ENCODE measurements around the gene NCL.
"Not testable (repeated sequence)": the region's sequence is repeated elsewhere in the genome, so short reads cannot be mapped to it uniquely, and the experiment has no call there.

Gene NCL

DNA sequence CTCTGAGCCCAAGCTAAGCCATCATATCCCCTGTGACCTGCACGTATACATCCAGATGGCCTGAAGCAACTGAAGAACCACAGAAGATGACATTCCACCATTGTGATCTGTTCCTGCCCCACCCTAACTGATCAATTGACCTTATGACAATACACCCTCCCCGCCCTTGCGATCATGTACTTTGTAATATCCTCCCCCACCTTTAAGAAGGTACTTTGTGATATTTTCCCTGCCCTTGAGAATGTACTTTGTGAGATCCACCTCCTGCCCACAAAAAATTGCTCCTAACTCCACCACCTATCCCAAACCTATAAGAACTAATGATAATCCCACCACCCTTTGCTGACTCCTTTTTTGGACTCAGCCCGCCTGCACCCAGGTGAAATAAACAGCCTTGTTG is 33.8 kb downstream of the NCL start:
- not testable (repeated sequence) for DNase-seq (ENCODE audit: low spot score)

DNA sequence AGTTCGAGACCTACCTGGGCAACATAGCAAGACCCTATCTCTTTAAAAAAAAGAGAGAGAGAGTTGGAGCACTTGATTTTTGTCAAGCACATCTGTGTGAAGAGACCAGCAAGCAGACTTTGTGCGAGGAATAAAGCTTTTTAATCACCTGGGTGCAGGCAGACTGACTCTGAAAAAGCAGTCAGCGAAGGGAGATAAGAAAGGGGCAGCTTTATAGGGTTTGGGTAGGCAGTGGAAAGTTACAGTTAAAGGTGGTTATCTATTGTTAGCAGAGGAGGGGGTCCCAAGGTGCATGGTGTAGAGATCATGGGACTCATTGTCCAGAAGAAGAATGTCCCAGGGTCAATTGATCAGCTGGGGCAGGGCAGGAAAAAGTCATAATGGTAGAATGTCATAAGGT is 34.4 kb downstream of the NCL start:
- no peak for DNase-seq (ENCODE audit: low spot score)

DNA sequence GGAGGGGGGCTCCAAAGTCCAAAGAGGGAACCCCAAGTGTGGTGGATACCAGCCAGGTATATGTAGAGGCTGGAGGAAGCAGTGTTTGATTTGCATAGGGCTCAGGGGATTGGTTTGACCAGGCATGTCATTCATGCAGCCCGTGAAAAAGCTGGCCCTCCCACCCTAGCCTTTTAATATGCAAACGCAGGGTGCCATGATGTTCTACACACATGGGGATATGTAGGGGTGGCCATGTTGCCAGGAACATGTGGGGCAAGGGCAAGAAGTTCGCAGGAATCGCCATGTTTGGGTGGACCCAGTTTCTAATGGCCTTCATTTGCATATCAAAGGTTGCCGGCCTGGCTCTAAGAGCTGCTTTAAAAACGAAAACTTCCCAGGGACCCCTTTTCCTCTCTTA is 35.1 kb downstream of the NCL start:
- no peak for DNase-seq (ENCODE audit: low spot score)

DNA sequence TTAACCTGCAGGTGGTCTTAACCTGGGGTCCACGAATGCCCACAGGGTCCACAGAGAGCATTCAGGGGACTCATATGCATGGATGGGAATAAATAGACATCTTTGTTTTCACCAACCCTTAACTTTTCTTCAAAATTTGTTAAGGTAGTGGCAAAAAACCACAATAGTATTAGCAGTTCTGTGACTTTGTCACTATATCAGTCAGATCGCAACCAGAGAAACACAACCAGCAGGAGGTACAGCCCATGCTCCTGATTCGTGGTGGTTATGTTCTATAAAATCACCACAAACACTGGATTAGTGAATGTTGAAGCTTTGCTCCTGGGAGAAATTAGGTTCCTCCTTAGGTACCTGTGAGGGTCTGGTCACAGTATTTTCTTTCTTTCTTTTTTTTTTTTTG is 37.2 kb downstream of the NCL start:
- DNase-seq (ENCODE audit: low spot score), result no peak

DNA sequence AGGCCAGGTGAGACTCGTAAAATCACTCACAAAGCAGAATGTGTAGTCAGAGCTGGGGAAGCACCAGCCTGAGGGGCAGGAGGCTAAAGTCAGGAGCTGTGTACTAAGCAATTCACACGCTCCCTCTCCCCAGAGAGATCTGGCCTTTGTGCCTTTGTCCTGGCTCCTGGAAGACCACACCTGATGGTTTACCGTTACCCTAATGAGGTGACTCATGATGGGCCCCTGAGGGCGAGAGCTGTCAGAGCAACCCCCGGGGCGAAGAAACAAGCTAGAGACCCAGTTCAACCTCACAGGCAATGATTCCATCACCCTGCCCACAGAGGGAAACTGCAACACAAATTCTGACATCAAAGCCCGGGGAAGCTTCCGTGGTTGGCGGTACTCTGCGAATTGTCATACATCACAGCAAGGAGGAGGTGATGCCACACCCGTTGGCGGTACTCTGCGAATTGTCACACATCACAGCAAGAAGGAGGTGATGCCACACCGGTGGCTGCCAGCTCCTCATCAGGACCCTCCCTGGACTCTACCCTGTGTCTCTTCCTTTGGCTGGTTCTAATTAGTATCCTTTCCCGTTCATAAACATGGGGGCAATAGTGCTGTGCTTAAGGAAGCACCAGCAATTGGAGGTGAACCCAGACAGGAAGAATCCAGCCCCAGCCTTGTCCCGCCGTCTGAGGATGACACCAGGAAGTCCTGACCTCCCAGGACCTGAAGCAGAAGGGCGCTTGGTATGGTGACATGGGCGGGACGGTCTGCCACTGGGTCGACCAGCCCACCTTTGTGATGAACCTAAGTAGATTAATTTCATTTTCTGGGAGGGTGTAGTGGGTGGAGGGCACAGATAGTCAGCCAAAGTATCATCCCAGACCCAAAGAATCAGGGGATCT is 38.2 kb downstream of the NCL start:
- no peak for DNase-seq (ENCODE audit: low spot score)

DNA sequence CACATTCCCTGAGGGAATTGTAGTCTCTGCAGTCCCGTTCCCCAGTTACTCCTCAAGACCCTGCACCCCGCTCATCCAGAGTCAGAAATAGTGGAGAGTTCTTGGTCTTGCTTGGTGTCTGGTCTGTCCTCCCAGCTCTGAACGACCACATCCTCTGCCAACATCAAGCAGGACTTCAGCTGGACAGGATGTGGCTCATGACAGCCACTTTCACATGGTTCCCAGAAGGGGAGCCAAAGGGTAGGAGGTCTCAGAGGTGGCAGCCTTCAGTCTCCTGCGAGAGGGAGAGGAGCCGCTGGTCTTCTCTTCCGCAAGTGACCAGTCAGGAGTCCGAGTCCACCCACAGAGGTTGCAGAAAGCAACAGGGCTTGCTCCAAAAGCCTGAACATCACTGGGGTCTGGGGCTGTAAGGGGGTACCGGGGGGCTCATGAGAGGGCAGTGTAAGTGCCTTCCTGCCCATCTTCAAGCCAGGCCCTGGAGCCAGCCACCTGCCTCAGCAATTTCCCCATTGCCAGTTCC is 38.9 kb downstream of the NCL start:
- DNase-seq (ENCODE audit: low spot score), result no peak

DNA sequence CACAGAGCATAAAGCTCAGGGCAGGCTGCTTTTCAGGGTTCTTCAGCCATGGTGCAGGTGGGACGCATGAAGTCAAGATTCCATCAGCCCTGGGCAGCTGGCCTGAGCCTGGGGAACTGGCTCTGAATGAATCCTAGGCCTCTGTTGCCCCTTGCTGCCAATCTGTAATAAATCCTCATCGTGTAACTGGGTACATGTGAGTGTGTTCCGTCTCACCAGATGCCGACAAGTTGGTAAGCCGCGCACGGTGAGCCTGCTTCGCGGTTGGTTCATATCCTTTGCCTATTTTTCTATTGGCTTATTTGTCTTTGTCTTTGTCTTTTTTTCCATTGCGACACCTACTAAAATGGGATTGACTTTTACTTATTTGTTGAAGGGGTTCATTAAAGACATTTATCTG is 41.1 kb downstream of the NCL start:
- no peak for DNase-seq (ENCODE audit: low spot score)

DNA sequence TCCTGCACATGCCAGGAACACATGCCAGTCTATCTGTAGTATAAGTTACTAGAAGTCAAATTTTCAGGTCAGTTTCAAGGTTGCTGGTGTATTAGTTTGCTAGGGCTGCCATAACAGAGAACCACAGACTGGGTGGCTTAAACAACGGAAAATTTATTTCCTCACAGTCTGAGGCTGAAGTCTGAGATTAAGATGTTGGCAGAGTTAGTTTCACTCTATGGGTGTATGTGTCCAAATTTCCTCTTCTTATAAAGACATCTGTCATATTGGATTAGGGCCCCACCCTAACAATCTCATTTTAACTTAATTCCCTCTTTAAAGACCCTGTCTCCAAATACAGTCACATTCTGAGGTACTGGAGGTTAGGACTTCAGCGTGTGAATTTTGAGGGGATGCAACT is 42.2 kb downstream of the NCL start:
- DNase-seq (ENCODE audit: low spot score), result no peak

DNA sequence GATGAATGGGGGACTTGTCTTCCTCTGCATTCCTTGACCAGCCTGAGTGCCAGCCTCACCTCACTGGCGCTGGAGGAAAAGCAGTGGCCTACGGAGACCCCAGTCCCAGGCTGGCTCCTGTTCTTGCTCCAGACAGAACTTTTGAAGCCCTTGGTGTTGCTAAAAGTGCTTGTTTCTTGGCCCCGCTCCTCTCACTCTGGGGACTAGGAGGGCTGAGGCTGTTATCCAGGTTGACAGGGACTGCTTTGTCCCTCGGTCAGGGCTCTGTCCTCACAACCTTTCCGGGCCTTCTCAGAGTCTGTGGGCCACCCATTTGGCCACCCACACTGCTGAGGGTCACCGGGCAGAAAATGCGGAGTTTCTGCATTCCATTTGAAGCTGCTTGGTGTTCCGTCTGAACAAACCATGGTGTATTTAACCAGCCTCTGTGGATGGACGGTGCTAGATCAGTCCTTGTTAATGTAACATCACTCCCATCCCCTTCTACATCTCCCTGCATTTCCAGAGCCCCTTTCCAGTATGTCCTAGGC is 43.2 kb downstream of the NCL start:
- DNase-seq (ENCODE audit: low spot score), result no peak

DNA sequence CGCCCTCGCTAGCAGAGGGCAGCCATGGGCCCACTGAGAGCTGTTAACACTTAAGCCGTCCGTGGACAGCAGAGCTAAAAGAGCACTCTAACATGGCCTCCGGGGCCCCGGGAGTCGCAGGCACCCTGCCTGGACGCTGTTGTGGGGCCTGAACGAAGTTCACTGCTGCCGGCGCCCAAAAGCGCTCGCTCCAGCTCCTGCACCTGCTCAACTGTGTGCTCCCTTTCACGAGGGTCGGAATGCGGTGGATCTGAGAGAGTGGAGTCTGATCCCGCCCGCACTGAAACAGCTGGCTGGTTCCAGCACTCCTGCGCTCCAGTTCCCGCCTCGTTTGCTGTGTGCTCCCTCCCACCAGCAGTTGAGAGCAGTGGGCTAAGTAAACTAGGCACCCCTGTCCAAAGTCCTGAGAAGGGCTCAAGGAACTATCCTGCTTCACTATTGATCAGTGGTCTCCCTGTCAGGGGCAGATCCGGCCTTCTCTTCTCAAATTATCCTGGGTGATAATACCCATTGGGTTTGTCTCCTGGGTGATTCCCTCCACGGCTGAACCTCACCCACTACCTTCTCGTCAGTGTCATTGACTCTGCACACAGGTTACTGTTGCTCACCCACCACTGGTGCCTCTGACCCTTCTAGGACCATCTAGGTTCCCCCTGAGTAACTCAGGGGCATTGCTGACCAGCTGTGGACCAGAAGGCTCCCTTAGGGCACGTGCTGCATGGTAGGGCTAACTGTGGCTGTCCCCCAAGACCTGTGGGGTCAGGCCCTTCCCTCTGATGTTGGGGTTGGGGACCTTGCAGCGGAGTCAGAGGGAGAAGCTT is 45.3 kb downstream of the NCL start:
- no peak for DNase-seq (ENCODE audit: low spot score)

DNA sequence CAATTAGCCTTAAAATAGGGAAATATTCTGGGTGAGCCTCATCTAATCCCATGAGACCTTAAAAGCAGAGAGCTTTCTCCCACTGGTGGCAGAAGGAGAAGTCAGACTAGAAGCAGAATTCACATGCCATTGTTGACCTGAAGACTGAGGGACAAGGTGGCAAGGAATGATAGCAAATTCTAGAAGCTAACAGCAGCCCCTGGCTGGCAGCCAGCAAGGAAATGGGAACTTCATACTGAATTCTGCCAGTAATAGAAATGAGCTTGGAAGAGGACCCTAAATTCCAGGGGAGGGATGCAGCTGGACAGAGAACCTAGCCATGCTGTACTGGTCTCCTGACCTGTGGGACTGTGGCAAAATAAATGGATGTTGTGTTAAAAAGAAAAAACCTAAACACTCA is 49.3 kb downstream of the NCL start:
- DNase-seq (ENCODE audit: low spot score), result no peak

DNA sequence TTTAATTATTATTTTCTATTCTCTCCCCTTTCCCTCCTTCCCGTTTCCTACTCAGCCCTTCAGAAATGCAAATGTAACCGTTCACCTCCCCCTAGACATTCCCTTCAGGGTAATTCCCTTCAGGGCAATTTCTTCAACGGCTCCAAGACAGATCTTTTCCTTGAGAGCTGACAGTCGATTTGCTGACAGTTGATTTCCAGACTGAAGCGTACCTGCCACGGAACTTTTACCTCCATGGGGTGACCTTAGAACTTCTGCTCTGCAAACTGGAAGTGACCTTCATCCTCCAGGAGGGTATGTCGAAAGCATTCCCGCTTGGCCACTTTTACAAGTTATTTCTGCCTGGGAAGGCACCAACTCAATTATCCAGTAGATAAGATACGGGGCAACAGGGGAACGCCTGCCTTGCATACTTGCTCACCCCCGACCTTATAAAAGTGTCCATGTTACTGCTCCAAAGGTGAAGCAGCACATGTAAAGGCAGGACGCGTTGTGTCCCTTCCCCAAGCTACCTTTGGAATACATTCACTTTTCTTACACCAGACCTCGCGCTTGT is 50.3 kb downstream of the NCL start:
- DNase-seq (ENCODE audit: low spot score), result no peak

DNA sequence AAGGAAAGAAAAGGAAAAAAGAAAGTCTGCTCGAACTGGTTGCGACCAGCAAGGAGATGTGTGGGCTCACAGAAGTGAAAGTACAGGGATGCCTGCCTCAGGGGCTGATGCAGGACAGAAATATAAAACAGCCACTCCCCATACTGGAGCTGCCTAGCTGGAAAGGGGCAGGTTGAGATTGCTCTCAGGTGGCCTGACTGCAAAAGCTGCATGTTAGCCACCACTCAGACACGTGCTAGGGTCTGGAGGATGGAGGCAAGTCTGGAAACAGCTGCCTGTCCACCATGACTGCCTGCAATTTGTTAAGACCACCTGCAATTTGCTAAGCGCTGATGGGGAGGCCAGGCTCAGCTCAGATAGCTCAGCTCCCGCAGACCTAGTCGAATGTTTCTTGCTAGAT is 50.8 kb downstream of the NCL start:
- no peak for DNase-seq (ENCODE audit: low spot score)

DNA sequence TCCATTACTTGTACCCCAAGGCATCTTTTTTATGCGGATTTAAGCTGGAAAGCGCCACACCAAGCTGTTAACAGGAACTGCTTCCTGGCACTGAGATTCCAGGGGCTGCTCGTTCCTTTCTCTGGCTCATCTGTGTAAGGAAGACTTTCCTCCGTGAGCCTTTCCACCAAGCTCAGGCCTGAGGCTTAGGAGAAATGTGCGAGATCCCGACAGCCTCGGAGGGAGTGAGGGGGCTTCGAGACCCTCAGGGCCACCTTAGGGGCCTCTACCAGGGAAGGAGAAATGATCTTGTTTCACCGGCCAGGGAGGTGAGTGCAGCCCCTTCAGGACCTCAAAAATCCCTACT is 51.7 kb downstream of the NCL start:
- DNase-seq (ENCODE audit: low spot score), result no peak

DNA sequence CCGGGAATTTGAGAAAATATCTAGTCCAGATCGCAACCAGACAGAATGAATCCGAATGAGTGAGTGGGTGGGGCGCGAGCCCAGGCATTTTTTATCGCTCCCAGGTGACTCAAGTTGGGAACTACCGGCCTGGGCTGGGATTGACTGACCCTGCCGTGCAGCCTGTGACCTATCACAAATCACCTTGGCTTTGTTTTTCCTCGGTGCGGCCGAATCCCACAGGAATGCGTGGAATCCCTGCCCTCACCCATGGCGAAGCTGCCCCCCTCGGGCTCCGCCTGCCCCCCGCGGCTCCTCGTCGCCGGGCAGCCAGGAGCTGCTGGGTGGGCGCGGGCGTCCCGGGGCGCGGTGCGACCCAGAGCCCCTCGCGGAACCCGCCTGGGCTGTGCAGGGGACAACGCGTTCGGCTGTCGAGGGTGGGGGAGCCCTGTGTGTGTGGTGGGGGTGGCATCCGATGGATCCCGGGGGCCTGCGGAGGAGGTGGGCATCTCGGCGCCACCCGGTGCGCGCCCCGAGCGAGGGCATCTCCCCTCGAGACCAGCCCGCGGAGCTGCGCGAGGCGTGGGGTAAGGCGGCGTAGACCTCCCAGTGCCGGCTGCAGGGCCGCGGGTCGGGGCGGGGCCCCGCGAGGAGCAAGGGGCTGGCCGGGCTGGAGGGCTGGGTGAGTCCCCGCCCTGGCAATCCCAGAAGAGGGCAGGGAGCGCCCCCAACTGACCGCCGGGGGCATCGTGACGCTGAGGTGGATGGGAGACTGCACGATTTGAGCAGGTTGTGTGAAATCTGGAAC is 52.3 kb downstream of the NCL start:
- DNase-seq (ENCODE audit: low spot score), result peak; percentile 74

DNA sequence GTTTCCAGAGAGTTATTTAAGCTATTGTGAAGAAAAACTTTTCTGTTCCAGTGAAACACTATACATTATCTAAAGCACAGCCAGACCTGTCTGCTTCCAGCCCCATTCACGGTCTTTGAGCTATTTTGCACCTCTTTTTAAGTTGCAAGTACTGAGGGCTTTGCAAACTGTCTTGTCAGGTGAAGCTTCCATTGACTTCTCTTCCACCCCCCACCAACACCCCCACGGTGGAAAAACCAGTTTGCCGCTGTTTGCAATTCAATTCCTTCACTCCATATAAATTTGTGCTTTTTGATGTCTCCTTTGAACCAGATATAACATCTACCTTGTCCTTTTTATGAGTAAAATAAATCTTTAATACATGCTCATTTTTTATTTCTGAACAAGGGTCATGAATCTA is 53.0 kb downstream of the NCL start:
- no peak for DNase-seq (ENCODE audit: low spot score)

DNA sequence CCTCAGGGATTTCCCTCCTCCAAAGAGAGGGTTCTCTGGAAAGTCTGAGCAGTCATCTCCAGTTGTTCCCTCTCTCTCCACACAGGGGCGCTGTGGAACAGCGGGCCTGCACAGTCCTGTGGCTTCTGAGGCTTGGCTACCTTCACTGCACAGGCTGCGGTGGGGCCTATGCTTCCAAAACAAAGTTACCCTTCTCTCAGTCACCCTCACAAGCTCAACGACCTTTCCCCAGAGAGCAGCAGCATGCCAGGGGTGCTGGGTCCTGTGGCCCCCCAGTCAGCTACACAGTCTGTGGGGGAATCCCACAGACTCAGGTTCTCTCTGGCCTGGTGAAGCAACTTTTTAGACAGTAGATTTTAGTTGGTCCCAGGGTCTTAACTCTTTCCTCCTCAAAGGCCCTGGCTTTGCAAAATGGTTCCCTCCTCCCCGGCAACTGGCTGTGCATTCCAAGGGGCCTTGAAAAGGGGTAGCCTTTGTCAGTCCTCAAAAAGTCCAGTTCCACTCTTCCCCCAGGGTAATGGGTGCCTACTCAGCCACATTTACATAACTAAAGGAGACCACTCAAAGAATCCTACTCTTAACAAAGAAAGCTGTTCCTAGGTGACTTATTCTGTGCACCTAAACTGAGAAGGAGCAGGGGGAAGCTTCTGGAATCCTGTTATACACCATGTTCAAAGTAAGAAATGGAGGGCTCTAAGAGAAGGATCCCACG is 53.8 kb downstream of the NCL start:
- DNase-seq (ENCODE audit: low spot score), result no peak

DNA sequence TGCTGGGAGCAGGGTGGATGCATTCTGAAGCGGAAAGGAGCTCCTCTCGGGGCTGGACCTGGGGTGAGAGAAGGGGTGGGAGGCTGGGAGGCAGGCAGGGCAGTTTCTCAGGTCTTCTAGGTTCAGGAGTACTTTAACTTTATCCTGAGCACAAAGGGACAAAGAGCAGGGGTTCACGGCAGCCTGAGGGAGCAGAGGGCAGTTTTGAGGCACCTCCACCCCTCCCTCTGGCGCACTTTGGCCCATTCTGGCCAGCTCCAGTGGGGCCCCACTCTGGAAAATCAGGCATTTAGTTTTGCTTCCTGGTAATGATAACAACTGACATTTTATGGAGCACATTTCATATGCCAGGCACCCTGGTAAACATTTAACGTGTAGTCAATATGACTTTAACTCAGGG is 54.5 kb downstream of the NCL start:
- DNase-seq (ENCODE audit: low spot score), result no peak

DNA sequence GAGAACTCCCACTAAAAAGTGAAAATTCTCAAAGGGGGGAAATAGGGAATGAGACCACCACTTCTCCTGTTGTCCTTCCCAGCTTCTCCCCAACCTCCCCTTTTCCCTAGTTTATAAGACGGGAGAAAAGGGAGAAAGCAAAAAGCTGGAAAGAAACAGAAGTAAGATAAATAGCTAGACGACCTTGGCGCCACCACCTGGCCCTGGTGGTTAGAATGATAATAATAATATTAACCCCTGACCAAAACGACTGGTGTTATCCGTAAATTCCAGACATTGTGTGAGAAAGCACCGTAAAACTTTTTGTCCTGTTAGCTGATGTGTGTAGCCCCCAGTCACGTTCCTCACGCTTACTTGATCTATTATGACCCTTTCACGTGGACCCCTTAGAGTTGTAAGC is 56.0 kb downstream of the NCL start:
- DNase-seq (ENCODE audit: low spot score), result not testable (repeated sequence)

DNA sequence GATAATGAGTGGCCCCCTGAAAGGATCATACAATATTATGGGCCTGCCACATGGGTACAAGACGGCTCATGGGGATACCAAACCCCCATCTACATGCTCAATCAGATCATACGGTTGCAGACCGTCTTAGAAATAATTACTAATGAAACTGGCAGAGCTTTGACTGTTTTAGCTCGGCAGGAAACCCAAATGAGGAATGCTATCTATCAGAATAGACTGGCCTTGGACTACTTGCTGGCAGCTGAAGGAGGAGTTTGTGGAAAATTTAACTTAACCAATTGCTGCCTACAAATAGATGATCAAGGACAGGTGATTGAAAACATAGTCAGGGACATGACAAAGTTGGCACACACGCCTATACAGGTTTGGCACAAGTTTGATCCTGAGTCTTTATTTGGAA is 56.6 kb downstream of the NCL start:
- DNase-seq (ENCODE audit: low spot score), result not testable (repeated sequence)

Data from cerebellar cortex (tissue), 1 donor.